GM19351 (cell line): Measurements from ENCODE around the gene EFR3B.
A peak's percentile ranks its signal among the peaks of the same experiment; 100 is the strongest.

Experiments used
- ATAC-seq: cut with Tn5 transposase; IDR thresholded peaks from one replicate; pipeline ENCODE4 v1.9.1; 2021; ENCODE audit warnings: mild to moderate bottlenecking, moderate library complexity; ENCODE audit not compliant: unreplicated experiment

EFR3B gene

DNA sequence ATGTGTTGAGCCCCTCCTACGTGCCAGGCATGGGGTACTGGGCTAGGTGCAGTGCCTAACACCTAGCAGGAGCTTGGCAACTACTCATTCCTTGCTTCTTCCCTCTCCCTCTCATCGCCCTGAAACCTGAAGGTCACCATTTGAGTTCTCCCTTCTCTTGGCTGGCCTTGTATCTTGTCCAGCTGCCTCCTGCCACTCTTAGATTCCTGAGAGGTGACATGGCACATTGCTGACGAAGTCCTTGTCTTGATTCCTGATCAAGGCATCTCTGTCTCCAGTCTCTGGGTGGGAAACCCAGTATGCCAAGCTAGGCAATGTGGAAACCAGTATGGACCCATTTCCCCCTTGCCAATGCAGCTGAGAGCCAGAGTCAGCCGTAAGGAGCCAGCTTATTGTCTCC lies 9.0 kb upstream of the EFR3B start:
- no peak for ATAC-seq

DNA sequence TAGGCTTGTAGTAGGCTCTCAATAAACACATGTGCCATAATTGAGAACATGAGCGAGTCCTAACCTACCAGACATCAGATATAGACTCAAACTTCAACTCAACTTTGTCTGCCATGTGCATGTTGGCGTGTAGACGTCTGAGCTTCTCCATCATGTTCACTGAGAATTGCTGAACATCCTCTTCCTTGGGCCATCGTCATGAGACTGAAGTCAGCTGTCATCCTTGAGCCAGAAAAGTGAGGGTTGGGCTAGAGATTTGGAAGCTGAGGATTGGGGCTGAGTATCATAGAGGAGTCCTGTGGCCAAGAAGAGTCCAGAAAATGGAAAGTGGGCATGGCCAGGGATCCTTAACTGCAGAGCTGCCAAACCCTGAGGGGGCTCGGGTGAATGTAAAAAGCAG lies 7.8 kb upstream of the EFR3B start:
- no peak for ATAC-seq

DNA sequence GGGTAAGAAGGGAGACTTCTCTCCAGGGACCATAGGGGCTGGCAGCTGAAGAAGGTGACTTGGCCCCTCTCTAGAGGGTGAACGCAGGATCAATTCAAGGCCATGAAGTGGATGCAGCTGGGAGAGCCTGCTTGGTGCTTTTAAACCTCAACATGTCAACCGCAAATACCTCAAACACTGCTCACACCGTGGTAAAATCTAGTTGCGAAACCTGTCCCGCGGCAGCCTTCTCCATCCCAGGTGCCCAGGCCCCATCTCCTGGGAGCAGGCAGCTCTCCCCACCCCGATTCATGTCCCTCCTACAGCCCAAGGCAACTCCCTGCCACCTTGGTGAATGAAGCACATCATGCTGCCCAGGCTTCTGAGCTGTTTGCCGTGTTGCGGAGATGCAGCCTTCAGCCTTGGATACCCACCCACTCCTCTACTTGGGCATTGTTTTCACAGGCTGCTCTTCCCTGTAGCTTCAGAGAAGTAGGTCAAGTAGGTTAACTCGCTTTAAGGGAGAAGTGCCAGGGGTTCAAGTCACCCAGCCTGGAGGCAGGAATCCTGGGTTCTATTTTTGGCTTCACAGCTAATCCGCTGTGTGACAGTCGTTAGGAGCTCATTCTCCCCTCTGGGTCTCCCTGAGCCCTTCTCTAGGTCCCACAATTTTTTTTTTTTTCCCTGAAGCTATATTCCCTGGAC lies 6.2 kb upstream of the EFR3B start:
- no peak for ATAC-seq

GRCh38 chr2:25036221-25036559 lies 5.7 kb upstream of the EFR3B start:
- ATAC-seq, result no peak

DNA sequence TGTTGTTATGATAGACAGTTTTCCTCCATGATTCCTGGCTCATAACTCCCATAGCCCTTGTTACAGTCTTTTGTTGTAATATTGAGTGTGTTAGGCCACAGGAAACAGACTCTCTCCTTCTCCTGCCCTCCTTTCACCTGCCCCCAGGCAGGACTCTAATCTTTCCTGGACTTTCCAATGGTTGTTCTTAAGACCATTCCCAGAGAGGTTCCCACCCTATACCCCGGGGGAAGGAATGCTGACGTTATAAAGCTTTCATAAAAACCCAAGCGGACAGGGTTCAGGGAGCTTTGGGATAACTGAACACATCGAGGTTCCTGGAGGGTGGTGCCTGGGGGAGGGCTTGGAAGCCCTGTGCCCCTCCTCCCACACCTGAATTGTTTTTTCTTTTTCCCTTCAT lies 2.8 kb upstream of the EFR3B start:
- no peak for ATAC-seq

DNA sequence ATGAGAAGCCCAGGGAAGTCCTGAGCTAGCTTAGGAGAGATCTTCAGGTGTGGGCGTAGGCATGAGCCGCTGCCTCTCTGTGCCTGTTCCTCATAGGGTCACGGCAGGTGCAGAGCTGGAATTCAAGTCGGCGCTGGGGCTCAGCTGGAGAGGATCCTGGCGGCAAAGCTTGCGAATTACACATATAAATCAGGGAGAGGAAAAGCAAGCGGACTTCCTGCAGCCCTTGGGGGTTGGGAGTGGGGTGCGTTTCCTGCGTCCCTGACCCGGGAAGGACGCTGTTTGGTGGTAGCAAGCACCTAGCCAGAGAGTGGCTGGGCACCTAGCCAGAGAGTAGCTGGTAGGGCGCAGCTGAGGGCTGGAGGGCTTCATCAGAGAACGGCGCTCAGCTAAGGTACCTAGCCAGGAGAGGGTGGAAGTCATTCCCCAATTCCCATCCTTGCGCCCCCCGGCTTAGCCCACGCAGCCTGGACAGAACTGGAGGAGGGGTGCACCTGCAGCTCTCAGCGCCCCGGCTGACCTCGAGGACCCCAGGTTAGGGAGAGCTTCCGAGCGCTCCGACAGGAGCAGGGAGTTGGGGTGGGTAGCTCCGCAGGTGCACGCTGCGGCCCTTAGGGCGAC lies 459 bp upstream of the EFR3B start:
- ATAC-seq, result no peak

DNA sequence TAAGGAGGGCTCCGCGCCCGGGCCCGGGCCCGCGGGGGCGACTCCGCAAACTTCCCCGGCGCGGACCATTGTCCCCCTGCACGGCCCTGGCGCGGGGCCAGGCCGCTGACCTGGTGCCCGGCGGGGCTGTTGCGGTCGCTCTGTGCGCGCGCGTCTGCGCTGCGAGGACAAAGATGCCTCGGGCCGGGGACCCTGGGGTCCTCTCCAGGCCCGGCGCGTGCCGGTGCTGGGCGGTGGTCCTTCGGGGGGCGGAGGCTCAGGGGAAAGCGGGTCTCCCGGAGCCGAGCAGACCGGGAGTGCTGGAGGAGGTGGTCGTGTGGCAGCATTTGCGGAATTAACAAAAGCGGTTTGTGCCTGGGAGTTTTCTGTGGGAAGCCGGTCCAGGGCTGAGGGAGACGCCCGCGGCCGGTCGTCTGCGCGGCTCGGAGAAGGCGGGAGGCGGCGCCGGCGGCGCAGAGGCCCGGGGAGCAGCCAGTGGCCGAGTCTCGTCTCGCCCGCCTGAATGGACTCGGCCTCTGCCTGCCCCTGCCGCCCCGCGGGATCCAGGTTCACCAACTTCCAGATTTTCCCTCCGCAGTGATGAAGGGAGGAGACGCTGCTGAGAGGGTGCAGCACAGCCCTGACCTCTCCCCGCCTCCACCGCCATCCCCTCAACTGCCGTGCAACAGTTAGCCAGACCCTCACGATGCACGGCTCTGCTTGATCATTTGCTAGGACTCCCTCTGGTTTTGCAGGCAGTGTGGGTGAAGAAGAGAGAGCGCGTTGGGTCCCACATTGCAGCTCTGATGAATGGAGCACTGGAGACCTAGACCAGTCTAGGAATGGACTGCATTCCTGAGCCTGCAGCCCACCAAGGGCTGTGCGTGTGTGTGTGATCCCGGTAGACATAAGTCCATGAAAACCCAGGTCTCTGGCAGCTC lies 705 bp downstream of the EFR3B start:
- no peak for ATAC-seq

- ATAC-seq, result no peak
Measured at GRCh38 chr2:25043241-25043867, 1.5 kb downstream of the EFR3B start.

GRCh38 chr2:25044011-25044410 lies 2.1 kb downstream of the EFR3B start:
- ATAC-seq, result no peak

- no peak for ATAC-seq
Measured at GRCh38 chr2:25044990-25045389, 3.1 kb downstream of the EFR3B start.

DNA sequence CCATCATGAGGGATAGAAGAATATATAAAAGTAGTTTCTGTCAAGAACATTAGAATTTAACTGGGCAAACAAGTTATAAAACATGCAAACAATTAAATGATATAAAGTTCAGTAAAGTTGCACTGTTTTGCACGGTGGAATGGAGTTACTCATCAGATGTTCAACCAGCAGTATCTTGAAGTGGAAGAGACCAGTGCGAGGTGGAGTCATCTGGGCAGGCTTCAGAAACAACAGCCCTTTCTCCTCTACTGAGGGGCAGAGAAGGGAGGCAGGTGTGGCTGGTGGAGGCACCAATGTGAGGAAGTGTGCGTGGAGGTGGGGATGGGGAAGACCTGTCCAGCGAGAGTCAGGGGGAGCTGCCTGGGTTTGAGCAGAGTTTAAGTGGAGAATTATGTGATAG lies 7.5 kb downstream of the EFR3B start:
- no peak for ATAC-seq

DNA sequence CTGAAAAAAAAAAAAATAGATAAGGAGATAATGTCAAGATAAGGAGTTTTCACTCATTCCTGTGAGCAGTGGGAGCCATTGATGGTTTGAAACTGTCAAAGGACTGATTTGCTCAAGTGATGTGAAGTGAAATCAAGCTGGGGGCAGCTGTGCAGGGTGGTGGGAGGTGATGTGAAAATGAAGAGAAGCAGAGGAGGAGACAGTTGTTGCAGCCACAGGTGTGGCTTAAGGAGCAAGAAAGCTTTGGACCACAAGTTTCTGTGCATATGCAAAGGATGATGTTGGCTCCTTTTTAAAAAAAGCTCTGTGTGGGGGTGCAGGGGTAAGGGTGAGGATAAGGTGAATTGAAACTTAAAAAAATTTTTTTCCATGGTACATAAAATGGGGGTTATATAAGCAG lies 8.3 kb downstream of the EFR3B start:
- ATAC-seq, result peak; percentile 83

GRCh38 chr2:25053041-25053440 lies 11.2 kb downstream of the EFR3B start:
- ATAC-seq, result no peak

GRCh38 chr2:25054720-25055119 lies 12.8 kb downstream of the EFR3B start:
- ATAC-seq, result no peak

DNA sequence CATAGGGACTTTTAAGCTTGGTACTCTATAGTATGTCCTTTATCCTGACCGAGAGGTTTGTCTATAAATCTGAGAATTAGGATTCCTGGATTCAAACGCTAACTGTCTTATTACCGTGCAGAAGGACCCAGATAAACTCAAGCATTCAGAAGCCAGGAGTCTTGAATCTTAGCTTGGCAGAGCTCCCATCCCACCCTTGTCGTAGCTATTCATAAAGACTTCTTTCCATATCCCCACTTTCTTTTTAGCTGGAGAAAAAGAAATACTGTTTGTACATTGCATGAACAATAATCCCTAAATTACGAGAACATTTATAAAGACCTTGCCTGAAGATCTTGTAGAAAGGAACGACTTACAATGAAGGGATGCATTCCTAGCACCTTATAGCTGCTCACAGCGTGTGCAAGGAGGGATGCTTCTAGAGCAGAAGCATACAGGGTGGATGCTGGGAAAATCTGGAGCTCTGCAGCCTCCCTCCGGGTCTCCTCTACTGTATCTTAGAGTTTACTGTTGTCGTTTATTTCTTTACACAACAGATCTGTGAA lies 13.6 kb downstream of the EFR3B start:
- no peak for ATAC-seq

GRCh38 chr2:25056098-25056821 lies 14.4 kb downstream of the EFR3B start:
- no peak for ATAC-seq

GRCh38 chr2:25062511-25062917 lies 20.6 kb downstream of the EFR3B start:
- no peak for ATAC-seq

DNA sequence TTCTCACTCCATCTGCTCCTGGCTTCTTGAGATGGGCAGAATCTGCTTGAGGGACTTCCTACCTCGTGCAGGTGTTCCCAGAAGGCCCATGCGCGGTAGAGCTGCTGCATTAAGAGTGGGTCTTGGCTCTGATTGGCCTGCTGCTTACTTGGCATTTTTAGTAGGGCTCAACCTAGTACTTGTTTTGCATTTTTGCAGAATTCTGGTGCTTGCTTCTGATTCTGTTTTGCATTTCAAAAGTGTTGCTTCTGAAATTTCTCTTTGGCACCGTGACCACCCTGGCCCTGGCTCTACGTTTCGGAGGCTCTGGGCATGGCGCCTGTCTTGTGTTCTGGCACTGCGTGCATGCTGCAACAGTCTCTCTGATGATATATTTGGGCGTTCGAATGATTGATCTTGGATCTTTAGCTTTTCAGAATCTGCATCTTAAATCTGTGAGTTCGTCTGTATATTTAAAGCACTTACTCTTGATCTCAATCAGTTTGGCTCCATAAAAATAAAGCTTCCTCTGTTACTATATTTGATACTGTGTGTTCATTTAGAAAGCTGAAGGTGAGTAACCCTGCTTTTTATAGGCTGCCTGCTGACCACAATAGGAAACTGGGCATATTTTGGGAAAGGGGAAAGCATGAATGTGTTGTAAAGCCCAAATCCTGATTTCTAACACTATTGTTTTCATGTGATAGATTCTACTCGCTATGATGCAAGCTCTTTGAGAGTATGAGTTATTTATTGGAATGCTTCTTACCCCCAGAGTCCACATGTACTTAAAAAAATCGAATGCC lies 22.2 kb downstream of the EFR3B start:
- peak; percentile 57 for ATAC-seq

GRCh38 chr2:25065768-25066167 lies 23.9 kb downstream of the EFR3B start:
- no peak for ATAC-seq

DNA sequence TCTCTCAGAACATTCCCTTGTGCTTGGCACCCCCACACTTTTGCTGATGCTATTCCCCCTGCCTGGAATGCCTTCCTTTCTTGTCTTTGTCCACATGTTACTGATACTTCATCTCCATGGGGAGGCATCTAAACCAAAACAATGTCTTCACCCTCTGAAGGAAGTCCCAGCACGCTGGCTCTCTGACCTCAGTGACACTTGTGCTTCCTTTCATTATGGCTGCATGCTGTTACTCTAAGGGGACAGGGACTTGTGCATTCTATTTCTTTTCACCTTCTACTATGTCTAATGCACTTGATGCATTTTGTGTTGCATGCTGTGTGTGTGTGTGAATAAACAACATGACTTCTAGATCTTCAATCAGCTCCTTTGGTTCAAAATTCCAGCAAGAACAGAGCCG lies 24.6 kb downstream of the EFR3B start:
- ATAC-seq, result no peak
